Mesenchymal stem cell (in vitro differentiated cells and primary cell): ENCODE data around the gene MCCD1.

ENCODE experiments used
- DNase-seq: peaks from one replicate; pipeline ENCODE4 v3.0.0-alpha.2; 2013
- H2AFZ ChIP-seq: one replicate; pipeline ENCODE4 v1.6.1; 2013; ENCODE audit warnings: low read depth, mild to moderate bottlenecking, control low read depth, inconsistent platforms, low read length, moderate library complexity
- H2AK5ac ChIP-seq: 2 replicates; pipeline ENCODE4 v1.6.1; 2013; ENCODE audit warnings: low read length, moderate library complexity, mild to moderate bottlenecking, inconsistent platforms; ENCODE audit not compliant: severe bottlenecking
- H2BK120ac ChIP-seq: one replicate; pipeline ENCODE4 v1.6.1; 2013; ENCODE audit warnings: low read depth, mild to moderate bottlenecking, inconsistent platforms, low read length, moderate library complexity
- H2BK12ac ChIP-seq, 2 experiments: one replicate each; pipeline ENCODE4 v1.6.1; 2013; ENCODE audit warnings: inconsistent platforms in 2 of 2, low read length in 2 of 2, mild to moderate bottlenecking in 2 of 2, moderate library complexity in 2 of 2, control low read depth in 1 of 2
- H2BK15ac ChIP-seq: one replicate; pipeline ENCODE4 v1.6.1; 2013; ENCODE audit warnings: mild to moderate bottlenecking, low read depth, inconsistent platforms; ENCODE audit not compliant: poor library complexity, severe bottlenecking
- H2BK5ac ChIP-seq: 2 replicates; pipeline ENCODE4 v1.6.1; 2013; ENCODE audit warnings: low read depth, mild to moderate bottlenecking, low read length, control low read depth, inconsistent platforms; ENCODE audit not compliant: poor library complexity, severe bottlenecking
- H3K14ac ChIP-seq, 2 experiments: one replicate each; pipeline ENCODE4 v1.6.1; 2013; ENCODE audit warnings: inconsistent platforms in 2 of 2, low read length in 2 of 2, control low read depth in 1 of 2, mild to moderate bottlenecking in 1 of 2, moderate library complexity in 1 of 2
- H3K18ac ChIP-seq, 2 experiments: one replicate each; pipeline ENCODE4 v1.6.1; 2013; ENCODE audit warnings: inconsistent platforms in 2 of 2, low read length in 2 of 2, control low read depth in 1 of 2, low read depth in 1 of 2, mild to moderate bottlenecking in 1 of 2
- H3K23ac ChIP-seq, 2 experiments: one replicate each; pipeline ENCODE4 v1.6.1; 2013; ENCODE audit warnings: inconsistent platforms in 2 of 2, low read length in 2 of 2, mild to moderate bottlenecking in 2 of 2, moderate library complexity in 2 of 2, control low read depth in 1 of 2
- H3K27ac ChIP-seq: 2 replicates; pipeline ENCODE4 v1.5.1; 2013; ENCODE audit warnings: mild to moderate bottlenecking, moderate library complexity, low read length, control low read depth, inconsistent platforms; ENCODE audit not compliant: poor library complexity, severe bottlenecking
- H3K27me3 ChIP-seq, 2 experiments: 2 replicates each; pipeline versions ENCODE4 v1.6.1 to v1.7.0; 2013; ENCODE audit warnings: low read length in 2 of 2, mild to moderate bottlenecking in 2 of 2, moderate library complexity in 2 of 2, control low read depth in 1 of 2, inconsistent platforms in 1 of 2; ENCODE audit not compliant: control insufficient read depth in 1 of 2, insufficient read depth in 1 of 2
- H3K36me3 ChIP-seq, 2 experiments: 2 replicates each; pipeline versions ENCODE4 v1.6.1 to v1.7.0; 2013; ENCODE audit warnings: low read length in 2 of 2, control low read depth in 1 of 2, inconsistent platforms in 1 of 2, low read depth in 1 of 2, mild to moderate bottlenecking in 1 of 2; ENCODE audit not compliant: insufficient read depth in 2 of 2, control insufficient read depth in 1 of 2
- H3K4ac ChIP-seq, 2 experiments: one replicate each; pipeline ENCODE4 v1.6.1; 2013; ENCODE audit warnings: inconsistent platforms in 2 of 2, low read length in 2 of 2, mild to moderate bottlenecking in 2 of 2, moderate library complexity in 2 of 2, control low read depth in 1 of 2, low read depth in 1 of 2
- H3K4me1 ChIP-seq: 2 replicates; pipeline ENCODE4 v1.6.1; 2013; ENCODE audit warnings: low read depth, low read length, control low read depth; ENCODE audit not compliant: control insufficient read depth, insufficient read depth
- H3K4me2 ChIP-seq: 2 replicates; pipeline ENCODE4 v1.6.1; 2013; ENCODE audit warnings: low read length, mild to moderate bottlenecking, inconsistent platforms; ENCODE audit not compliant: poor library complexity, severe bottlenecking
- H3K4me3 ChIP-seq, 2 experiments: 2 replicates each; pipeline versions ENCODE4 v1.5.1 to v1.7.0; 2013; ENCODE audit warnings: low read length in 2 of 2, mild to moderate bottlenecking in 2 of 2, control low read depth in 1 of 2, low read depth in 1 of 2; ENCODE audit not compliant: insufficient read depth in 1 of 2
- H3K79me1 ChIP-seq: replicated peaks from 2 replicates; pipeline ENCODE4 v1.6.1; 2013; ENCODE audit warnings: mild to moderate bottlenecking, control low read depth, low read length, inconsistent platforms; ENCODE audit not compliant: poor library complexity, severe bottlenecking
- H3K9ac ChIP-seq: 2 replicates; pipeline ENCODE4 v1.7.0; 2013; ENCODE audit warnings: mild to moderate bottlenecking, low read length, moderate library complexity
- H3K9me3 ChIP-seq: 2 replicates; pipeline ENCODE4 v1.7.0; 2013; ENCODE audit warnings: mild to moderate bottlenecking, low read length; ENCODE audit not compliant: control insufficient read depth
- H4K8ac ChIP-seq: one replicate; pipeline ENCODE4 v1.6.1; 2013; ENCODE audit warnings: inconsistent platforms, mild to moderate bottlenecking, low read length, moderate library complexity
- H4K91ac ChIP-seq: one replicate; pipeline ENCODE4 v1.6.1; 2013; ENCODE audit warnings: mild to moderate bottlenecking, low read length, inconsistent platforms
- WGBS: methylation state at CpG from one replicate; pipeline ENCODE4 v1.1.7; 2013; ENCODE audit warnings: mixed read lengths; 5-methylcytosine and 5-hydroxymethylcytosine counted together

Gene MCCD1

DNA sequence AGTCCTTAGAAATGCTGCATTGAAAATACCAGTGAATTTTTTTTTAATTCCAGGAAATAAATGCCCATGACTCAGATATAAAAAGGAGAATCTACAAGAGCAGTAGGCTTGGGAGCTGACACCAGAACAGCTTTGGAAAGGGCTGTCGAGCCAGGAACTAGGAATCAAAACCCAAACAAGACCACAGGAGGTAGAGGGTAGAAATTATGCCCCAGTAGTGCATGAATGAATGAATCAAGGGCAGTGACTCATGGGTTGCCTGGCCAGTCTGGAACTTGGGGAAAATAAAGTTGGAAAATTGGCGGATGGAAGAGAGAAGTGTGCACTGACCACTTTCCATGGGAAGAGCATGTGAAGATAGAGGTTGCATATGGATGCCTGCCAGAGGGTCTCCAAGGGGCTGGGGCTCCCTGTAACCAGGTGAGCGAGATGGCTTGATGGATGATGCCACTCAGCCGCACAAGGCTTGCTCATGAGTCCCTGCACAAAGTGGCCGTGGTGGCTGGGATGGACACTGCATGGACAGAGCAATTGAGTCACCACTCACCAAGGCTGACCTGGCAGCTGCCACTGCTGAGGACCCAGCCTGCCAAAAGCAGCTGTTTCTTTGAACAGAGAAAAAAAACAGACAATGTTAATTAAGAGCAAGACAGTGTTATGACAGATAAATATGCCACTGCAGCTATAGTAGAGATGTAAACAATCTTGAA lies 15.2 kb upstream of the MCCD1 start:
- DNase-seq, result no peak

DNA sequence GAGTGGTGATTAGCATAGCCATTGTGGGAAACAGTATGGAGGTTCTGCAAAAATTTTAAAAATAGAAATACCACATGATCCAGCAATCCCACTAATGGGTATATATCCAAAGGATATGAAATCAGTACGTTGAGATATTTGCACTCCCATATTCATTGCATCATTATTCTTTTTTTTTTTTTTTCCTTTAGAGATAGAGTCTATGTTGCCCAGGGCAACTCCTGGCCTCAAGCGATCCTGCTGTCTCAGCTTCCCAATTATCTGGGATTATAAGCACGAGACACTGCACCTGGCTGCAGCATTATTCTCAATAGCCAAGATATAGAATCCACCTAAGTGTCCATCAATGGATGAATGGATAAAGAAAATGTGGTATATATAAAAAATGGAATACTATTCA lies 6.9 kb upstream of the MCCD1 start:
- no peak for DNase-seq
- H4K8ac ChIP-seq, result no peak overlapping the region
- peaks cover 6% of the 10 kb centered on the region for H3K4me1 ChIP-seq
- no peak overlapping the region for H3K4me2 ChIP-seq
- no peak overlapping the region for H2BK12ac ChIP-seq
- H2BK120ac ChIP-seq, result no peak overlapping the region
- WGBS, result 75% methylated on average over 3 of the region's 3 CpGs
- H3K4me3 ChIP-seq, result no peak overlapping the region
- H3K4ac ChIP-seq, result no peak overlapping the region
- H2BK15ac ChIP-seq, result no peak overlapping the region
- H2AFZ ChIP-seq, result no peak overlapping the region
- peaks cover 0 to 5% of the 10 kb centered on the region in 2 experiments for H3K36me3 ChIP-seq
- H3K23ac ChIP-seq, result no peak overlapping the region
- no peak overlapping the region for H3K14ac ChIP-seq
- H4K91ac ChIP-seq, result no peak overlapping the region
- H3K18ac ChIP-seq, result no peak overlapping the region
- peaks cover 0 to 3% of the 10 kb centered on the region in 2 experiments for H3K27me3 ChIP-seq
- H3K9me3 ChIP-seq, result no peaks in the 10 kb centered on the region
- no peaks in the 10 kb centered on the region for H3K79me1 ChIP-seq
- no peak overlapping the region for H2AK5ac ChIP-seq
- no peak overlapping the region for H3K27ac ChIP-seq
- no peak overlapping the region for H2BK5ac ChIP-seq
- no peak overlapping the region for H3K9ac ChIP-seq

More for the DNA sequence above, 15.2 kb upstream of the MCCD1 start:
- H2AK5ac ChIP-seq, result no peak overlapping the region
- no peak overlapping the region for H2BK120ac ChIP-seq
- peaks cover 21% of the 10 kb centered on the region in 2 experiments for H3K36me3 ChIP-seq
- H4K91ac ChIP-seq, result peak overlapping the region; percentile 61
- no peak overlapping the region for H2BK15ac ChIP-seq
- peak overlapping the region in 1 of 2 experiments; percentile 7 for H2BK12ac ChIP-seq
- H3K4me2 ChIP-seq, result no peak overlapping the region
- H2AFZ ChIP-seq, result no peak overlapping the region
- H3K18ac ChIP-seq, result no peak overlapping the region
- H3K14ac ChIP-seq, result no peak overlapping the region
- H3K4me1 ChIP-seq, result peaks cover 3% of the 10 kb centered on the region
- H3K79me1 ChIP-seq, result peaks cover 2% of the 10 kb centered on the region
- H3K4me3 ChIP-seq, result no peak overlapping the region
- no peaks in the 10 kb centered on the region for H3K9me3 ChIP-seq
- 84% methylated on average over 4 of the region's 5 CpGs for WGBS
- no peak overlapping the region for H3K9ac ChIP-seq
- H3K27ac ChIP-seq, result no peak overlapping the region
- H3K4ac ChIP-seq, result no peak overlapping the region
- no peak overlapping the region for H2BK5ac ChIP-seq
- H3K27me3 ChIP-seq, result no peaks in the 10 kb centered on the region
- H3K23ac ChIP-seq, result no peak overlapping the region
- no peak overlapping the region for H4K8ac ChIP-seq

DNA sequence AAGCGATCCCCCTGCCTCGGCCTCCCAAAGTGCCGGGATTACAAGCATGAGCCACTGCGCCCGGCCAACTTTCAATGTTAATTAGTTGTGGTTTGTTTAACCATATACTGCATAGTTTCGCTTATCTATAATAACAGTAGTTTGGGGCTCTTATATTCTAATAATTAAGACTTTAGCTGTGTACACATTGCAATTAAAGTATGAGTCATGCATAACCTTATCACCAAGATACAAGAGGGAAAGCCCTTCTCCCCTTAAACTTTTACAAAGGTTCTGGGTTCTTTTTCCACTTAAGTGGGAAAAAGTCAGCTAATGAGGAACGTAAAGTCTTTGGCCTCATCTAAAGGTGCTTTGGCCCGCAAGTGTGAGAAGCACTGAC lies 3.2 kb upstream of the MCCD1 start:
- Histone ChIP-seq H3K4me2 (no peak overlapping the region), H3K9me3 (no peaks in the 10 kb centered on the region), H2AK5ac (no peak overlapping the region), H2BK5ac (no peak overlapping the region), H3K36me3 (peaks cover 13 to 28% of the 10 kb centered on the region in 2 experiments), H3K27me3 (peaks cover 0 to 3% of the 10 kb centered on the region in 2 experiments), H3K4me3 (no peak overlapping the region), H2BK15ac (no peak overlapping the region), H4K8ac (no peak overlapping the region), H4K91ac (no peak overlapping the region), H3K27ac (no peak overlapping the region), H2BK120ac (no peak overlapping the region), H3K4ac (no peak overlapping the region), H3K14ac (peak overlapping the region in 1 of 2 experiments; percentile 86), H2BK12ac (no peak overlapping the region), H3K18ac (peak overlapping the region; percentile 11 to 42), H2AFZ (no peak overlapping the region), H3K23ac (no peak overlapping the region), H3K9ac (peak overlapping the region; percentile 33), H3K4me1 (peaks cover 13% of the 10 kb centered on the region), H3K79me1 (peaks cover 3% of the 10 kb centered on the region)
- WGBS, result 59% methylated on average over 4 of the region's 8 CpGs
- DNase-seq, result no peak

DNA sequence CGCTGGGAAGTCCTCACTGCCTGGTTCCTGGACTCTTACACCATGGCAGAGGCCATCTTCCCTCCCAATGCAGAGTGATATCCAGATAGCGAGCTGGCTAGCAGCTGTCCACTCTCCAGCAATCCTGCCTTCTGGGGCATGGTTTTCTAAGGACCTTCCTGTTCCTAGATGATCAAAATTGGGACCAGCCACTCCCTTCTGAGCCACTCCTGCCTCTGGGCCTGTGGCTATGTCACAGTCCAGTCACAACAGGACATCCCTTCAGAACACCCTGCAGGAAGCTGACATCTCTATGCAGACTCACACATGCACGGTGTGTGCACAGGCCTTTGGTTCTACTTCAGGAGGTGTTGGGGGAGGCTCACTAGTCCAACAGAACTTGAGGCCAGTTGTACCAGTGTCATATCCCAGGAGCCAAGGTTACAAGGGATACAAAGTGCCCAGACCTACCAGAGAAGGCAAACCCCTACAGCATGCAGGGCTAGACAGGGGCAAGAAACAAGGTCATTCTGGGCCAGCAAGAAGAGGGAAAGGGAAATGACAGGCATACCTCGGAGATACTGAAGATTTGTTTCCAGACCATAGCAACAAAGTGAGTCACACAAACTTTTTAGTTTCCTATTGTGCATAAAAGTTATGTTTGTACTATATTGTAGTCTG lies 2.7 kb upstream of the MCCD1 start:
- H4K8ac ChIP-seq, result no peak overlapping the region
- no peak overlapping the region for H4K91ac ChIP-seq
- H3K27ac ChIP-seq, result no peak overlapping the region
- peak overlapping the region in 1 of 2 experiments; percentile 86 for H3K14ac ChIP-seq
- H2BK5ac ChIP-seq, result no peak overlapping the region
- no peak overlapping the region for H2AFZ ChIP-seq
- H2BK15ac ChIP-seq, result no peak overlapping the region
- no peak overlapping the region for H2BK120ac ChIP-seq
- no peak overlapping the region for H3K4me3 ChIP-seq
- no peak overlapping the region for H3K4me2 ChIP-seq
- H3K4ac ChIP-seq, result no peak overlapping the region
- DNase-seq, result peak; percentile 71
- no peak overlapping the region for H2AK5ac ChIP-seq
- peak overlapping the region; percentile 7 to 31 for H2BK12ac ChIP-seq
- H3K36me3 ChIP-seq, result peaks cover 18 to 34% of the 10 kb centered on the region in 2 experiments
- H3K4me1 ChIP-seq, result peaks cover 13% of the 10 kb centered on the region
- H3K9me3 ChIP-seq, result no peaks in the 10 kb centered on the region
- peaks cover 0 to 3% of the 10 kb centered on the region in 2 experiments for H3K27me3 ChIP-seq
- H3K18ac ChIP-seq, result peak overlapping the region; percentile 42 to 89
- peak overlapping the region in 1 of 2 experiments; percentile 5 for H3K23ac ChIP-seq
- peak overlapping the region; percentile 33 for H3K9ac ChIP-seq
- H3K79me1 ChIP-seq, result peaks cover 7% of the 10 kb centered on the region
- 71% methylated on average over 3 of the region's 4 CpGs for WGBS
